NCI-H187 treated with DMSO at 0.1 percent for 48 hours (cell line): ENCODE measurements around the gene CACNA2D1.

Source experiments
- DNase-seq: peaks from one replicate; lab custom pipeline; 2025; lab: John Stamatoyannopoulos, UW

CACNA2D1 gene

GRCh38 chr7:82109288-82109687 lies 334.3 kb downstream of the CACNA2D1 start:
- no peak for DNase-seq

GRCh38 chr7:82106201-82106600 lies 337.4 kb downstream of the CACNA2D1 start:
- peak; percentile 32 for DNase-seq

- DNase-seq: no peak
Measured at GRCh38 chr7:82105463-82105862, 338.1 kb downstream of the CACNA2D1 start.

GRCh38 chr7:82098414-82098813 lies 345.2 kb downstream of the CACNA2D1 start:
- no peak for DNase-seq

- DNase-seq: no peak
Measured at GRCh38 chr7:82091126-82091684, 352.4 kb downstream of the CACNA2D1 start.

GRCh38 chr7:82087099-82087498 lies 356.5 kb downstream of the CACNA2D1 start:
- DNase-seq: no peak

GRCh38 chr7:82085116-82085515 lies 358.5 kb downstream of the CACNA2D1 start:
- no peak for DNase-seq

GRCh38 chr7:82081644-82082224 lies 361.8 kb downstream of the CACNA2D1 start:
- no peak for DNase-seq

- DNase-seq: no peak
Measured at GRCh38 chr7:82080254-82080927, 363.2 kb downstream of the CACNA2D1 start.

- DNase-seq: no peak
Measured at GRCh38 chr7:82079527-82079926, 364.1 kb downstream of the CACNA2D1 start.

- no peak for DNase-seq
Measured at GRCh38 chr7:82078807-82079206, 364.8 kb downstream of the CACNA2D1 start.

GRCh38 chr7:82071468-82071867 lies 372.1 kb downstream of the CACNA2D1 start:
- no peak for DNase-seq

GRCh38 chr7:82067628-82068264 lies 375.8 kb downstream of the CACNA2D1 start:
- DNase-seq: no peak

GRCh38 chr7:82057476-82057875 lies 386.1 kb downstream of the CACNA2D1 start:
- DNase-seq: no peak

- no peak for DNase-seq
Measured at GRCh38 chr7:82056282-82056681, 387.3 kb downstream of the CACNA2D1 start.

GRCh38 chr7:82054544-82054943 lies 389.0 kb downstream of the CACNA2D1 start:
- DNase-seq: no peak

GRCh38 chr7:82053453-82054032 lies 390.0 kb downstream of the CACNA2D1 start:
- DNase-seq: no peak

- DNase-seq: no peak
Measured at GRCh38 chr7:82051601-82052000, 392.0 kb downstream of the CACNA2D1 start.

- DNase-seq: no peak
Measured at GRCh38 chr7:82050792-82051191, 392.8 kb downstream of the CACNA2D1 start.

GRCh38 chr7:82049891-82050533 lies 393.6 kb downstream of the CACNA2D1 start:
- no peak for DNase-seq

- DNase-seq: no peak
Measured at GRCh38 chr7:82049442-82049841, 394.1 kb downstream of the CACNA2D1 start.

GRCh38 chr7:82044497-82045080 lies 399.0 kb downstream of the CACNA2D1 start:
- no peak for DNase-seq
